NCI-H226 (cell line): Measurements from ENCODE around the gene SULT1A1.
"Not testable (repeated sequence)": the region's sequence is repeated elsewhere in the genome, so short reads cannot be mapped to it uniquely, and the experiment has no call there.

Experiments used
- DNase-seq: peaks from one replicate; pipeline ENCODE4 v3.0.0-alpha.2; 2015

The SULT1A1 gene

GRCh38 chr16:28609631-28610594 lies at the start of gene SULT1A1:
Gene SULT1A1, minus strand, starts transcription at chr16:28610044. Its CDS starts 1,189 bp downstream, at chr16:28608855.
- peak; percentile 78 for DNase-seq

- not testable (repeated sequence) for DNase-seq
Observed at GRCh38 chr16:28639959-28640358, 30.1 kb upstream of the SULT1A1 start.

GRCh38 chr16:28638359-28638758 lies 28.5 kb upstream of the SULT1A1 start:
- DNase-seq: not testable (repeated sequence)

GRCh38 chr16:28637765-28638164 lies 27.9 kb upstream of the SULT1A1 start, which contains the start of gene NPIPB8:
Gene NPIPB8, plus strand, starts transcription at chr16:28638065. Its CDS starts 296 bp downstream, at chr16:28638361.
- DNase-seq: not testable (repeated sequence)

GRCh38 chr16:28636093-28636823 lies 26.4 kb upstream of the SULT1A1 start:
- DNase-seq: peak; percentile 81

- not testable (repeated sequence) for DNase-seq
Observed at GRCh38 chr16:28630905-28631304, 21.1 kb upstream of the SULT1A1 start.

GRCh38 chr16:28623172-28623711 lies 13.4 kb upstream of the SULT1A1 start:
- DNase-seq: no peak

GRCh38 chr16:28622532-28623171 lies 12.8 kb upstream of the SULT1A1 start:
- not testable (repeated sequence) for DNase-seq

- no peak for DNase-seq
Observed at GRCh38 chr16:28621481-28622155, 11.8 kb upstream of the SULT1A1 start.

- not testable (repeated sequence) for DNase-seq
Observed at GRCh38 chr16:28620316-28620715, 10.5 kb upstream of the SULT1A1 start.

GRCh38 chr16:28617874-28618273 lies 8.0 kb upstream of the SULT1A1 start:
- no peak for DNase-seq

GRCh38 chr16:28616636-28617035 lies 6.8 kb upstream of the SULT1A1 start:
- no peak for DNase-seq

- DNase-seq: not testable (repeated sequence)
Observed at GRCh38 chr16:28616224-28616577, 6.4 kb upstream of the SULT1A1 start.

- DNase-seq: not testable (repeated sequence)
Observed at GRCh38 chr16:28615486-28616223, 5.8 kb upstream of the SULT1A1 start.

GRCh38 chr16:28614561-28614960 lies 4.7 kb upstream of the SULT1A1 start:
- DNase-seq: not testable (repeated sequence)

- not testable (repeated sequence) for DNase-seq
Observed at GRCh38 chr16:28613912-28614311, 4.1 kb upstream of the SULT1A1 start.

- not testable (repeated sequence) for DNase-seq
Observed at GRCh38 chr16:28612359-28613280, 2.8 kb upstream of the SULT1A1 start.

- DNase-seq: no peak
Observed at GRCh38 chr16:28610595-28611191, 849 bp upstream of the SULT1A1 start.

GRCh38 chr16:28608867-28609596 lies 812 bp downstream of the SULT1A1 start:
- not testable (repeated sequence) for DNase-seq
